Upper lobe of left lung (tissue), 6 donors: ENCODE measurements around the gene PPM1H. TPM values are rescaled to one million over a fixed set of nuclear protein-coding genes. Genes with fewer than 3 reads are reported as not detected.

Experiments used
- ATAC-seq, 2 donors: fragments of 200-7000 bp; cut with Tn5 transposase; one replicate each; pipeline ENCODE4 v1.9.1; 2022; ENCODE audit warnings: mild to moderate bottlenecking in 2 of 2, moderate library complexity in 2 of 2; ENCODE audit not compliant: low FRiP score in 2 of 2
- DNase-seq, 2 donors: peaks; one replicate each; pipeline ENCODE4 v3.0.0-alpha.2; 2019 to 2020
- H3K27ac ChIP-seq, 4 donors: fragments of 200-600 bp; sonication (generic); one replicate each; pipeline ENCODE4 v1.5.1; 2016 to 2019
- H3K27me3 ChIP-seq, 4 donors: fragments of 200-600 bp; sonication (generic); one replicate each; pipeline ENCODE4 v1.5.1; 2017 to 2019
- H3K36me3 ChIP-seq, 4 donors: fragments of 200-600 bp; sonication (generic); one replicate each; pipeline ENCODE4 v1.5.1; 2016 to 2019
- H3K4me1 ChIP-seq, 4 donors: fragments of 200-600 bp; sonication (generic); one replicate each; pipeline ENCODE4 v1.5.1; 2018 to 2019
- H3K4me3 ChIP-seq, 4 donors: fragments of 200-600 bp; sonication (generic); one replicate each; pipeline ENCODE4 v1.5.1; 2017 to 2019; ENCODE audit warnings: mild to moderate bottlenecking in 2 of 4, moderate library complexity in 1 of 4
- H3K9me3 ChIP-seq, 4 donors: fragments of 200-600 bp; sonication (generic); one replicate each; pipeline ENCODE4 v1.5.1; 2018 to 2019
- EP300 ChIP-seq, 4 donors: sonication (generic); formaldehyde crosslinking; IDR thresholded peaks; one replicate each; pipeline ENCODE4 v1.5.1; 2017; ENCODE audit warnings: antibody characterized with exemption in 4 of 4, control low read depth in 2 of 4
- POLR2A ChIP-seq, 4 donors: fragments of 450-650 bp; IDR thresholded peaks; one replicate each; pipeline ENCODE4 v1.5.1; 2016 to 2017; ENCODE audit warnings: antibody characterized with exemption in 4 of 4, mild to moderate bottlenecking in 2 of 4
- POLR2AphosphoS5 ChIP-seq, 2 donors: sonication (generic); formaldehyde crosslinking; IDR thresholded peaks; one replicate each; pipeline ENCODE4 v1.5.1; 2017; ENCODE audit warnings: antibody characterized with exemption in 2 of 2
- WGBS, 2 donors: methylation state at CpG; one replicate each; pipeline ENCODE4 v1.1.5; 2017 to 2018; 5-methylcytosine and 5-hydroxymethylcytosine counted together
- total RNA-seq, 6 donors: library from RNA; depleted of rRNA in 4 of 6; stranded (reverse); fragments of >200 nt in 4 of 6; gene quantifications; one replicate each; pipeline versions ENCODE4 v1.1.0 to v1.2.1, GENCODE V29; 2016 to 2021
- TF ChIP-seq, protein P1 (sequence below), 6 experiments: fragments of 450-650 bp in 4 of 6; fragments of 200-600 bp in 2 of 6; sonication (generic) in 2 of 6; IDR thresholded peaks; one replicate each; pipeline ENCODE4 v1.5.1; 2016 to 2019; ENCODE audit warnings: antibody characterized with exemption in 6 of 6
- donor health status: DM: no; HTN: no; CAD: no; lungs with moderate emphysema.
- donor health status: DM: no; HTN: yes; CAD: no; lungs with severe emphysema.

PPM1H gene
- total RNA-seq, 6 donors from 2014 or later = 4.2 to 14.2 (median 8.4) TPM

DNA sequence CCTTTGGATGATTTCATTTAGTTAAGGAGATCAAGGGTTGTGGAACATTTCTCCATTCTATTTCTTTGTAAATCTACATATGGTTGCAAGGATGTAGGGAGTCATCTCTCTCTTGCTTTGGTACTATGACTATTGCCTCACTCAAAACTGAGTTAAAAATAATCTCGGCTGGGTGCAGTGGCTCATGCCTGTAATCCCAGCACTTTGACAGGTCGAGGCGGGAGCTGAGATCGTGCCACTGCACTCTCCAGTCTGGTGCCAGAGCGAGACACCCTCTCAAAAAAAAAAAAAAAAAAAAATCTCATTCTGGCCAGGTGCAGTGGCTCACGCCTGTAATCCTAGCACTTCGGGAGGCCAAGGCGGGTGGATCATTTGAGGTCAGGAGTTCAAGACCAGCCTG, 24.8 kb upstream of the PPM1H start:
- Histone ChIP-seq H3K4me1 (no peaks in the 10 kb centered on the region), H3K27me3 (no peaks in the 10 kb centered on the region), H3K27ac (no peak overlapping the region), H3K36me3 (no peaks in the 10 kb centered on the region), H3K4me3 (no peak overlapping the region), H3K9me3 (no peaks in the 10 kb centered on the region)
- no peak for ATAC-seq
- TF ChIP-seq, protein P1, sequence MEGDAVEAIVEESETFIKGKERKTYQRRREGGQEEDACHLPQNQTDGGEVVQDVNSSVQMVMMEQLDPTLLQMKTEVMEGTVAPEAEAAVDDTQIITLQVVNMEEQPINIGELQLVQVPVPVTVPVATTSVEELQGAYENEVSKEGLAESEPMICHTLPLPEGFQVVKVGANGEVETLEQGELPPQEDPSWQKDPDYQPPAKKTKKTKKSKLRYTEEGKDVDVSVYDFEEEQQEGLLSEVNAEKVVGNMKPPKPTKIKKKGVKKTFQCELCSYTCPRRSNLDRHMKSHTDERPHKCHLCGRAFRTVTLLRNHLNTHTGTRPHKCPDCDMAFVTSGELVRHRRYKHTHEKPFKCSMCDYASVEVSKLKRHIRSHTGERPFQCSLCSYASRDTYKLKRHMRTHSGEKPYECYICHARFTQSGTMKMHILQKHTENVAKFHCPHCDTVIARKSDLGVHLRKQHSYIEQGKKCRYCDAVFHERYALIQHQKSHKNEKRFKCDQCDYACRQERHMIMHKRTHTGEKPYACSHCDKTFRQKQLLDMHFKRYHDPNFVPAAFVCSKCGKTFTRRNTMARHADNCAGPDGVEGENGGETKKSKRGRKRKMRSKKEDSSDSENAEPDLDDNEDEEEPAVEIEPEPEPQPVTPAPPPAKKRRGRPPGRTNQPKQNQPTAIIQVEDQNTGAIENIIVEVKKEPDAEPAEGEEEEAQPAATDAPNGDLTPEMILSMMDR (IDR thresholded peaks at IDR 0.05) = no peak
- TF ChIP-seq EP300 (IDR thresholded peaks at IDR 0.05) = no peak
- WGBS, 2 donors = 64 to 72% methylated on average over 6 to 8 of the region's 8 CpGs
- DNase-seq = no peak

DNA sequence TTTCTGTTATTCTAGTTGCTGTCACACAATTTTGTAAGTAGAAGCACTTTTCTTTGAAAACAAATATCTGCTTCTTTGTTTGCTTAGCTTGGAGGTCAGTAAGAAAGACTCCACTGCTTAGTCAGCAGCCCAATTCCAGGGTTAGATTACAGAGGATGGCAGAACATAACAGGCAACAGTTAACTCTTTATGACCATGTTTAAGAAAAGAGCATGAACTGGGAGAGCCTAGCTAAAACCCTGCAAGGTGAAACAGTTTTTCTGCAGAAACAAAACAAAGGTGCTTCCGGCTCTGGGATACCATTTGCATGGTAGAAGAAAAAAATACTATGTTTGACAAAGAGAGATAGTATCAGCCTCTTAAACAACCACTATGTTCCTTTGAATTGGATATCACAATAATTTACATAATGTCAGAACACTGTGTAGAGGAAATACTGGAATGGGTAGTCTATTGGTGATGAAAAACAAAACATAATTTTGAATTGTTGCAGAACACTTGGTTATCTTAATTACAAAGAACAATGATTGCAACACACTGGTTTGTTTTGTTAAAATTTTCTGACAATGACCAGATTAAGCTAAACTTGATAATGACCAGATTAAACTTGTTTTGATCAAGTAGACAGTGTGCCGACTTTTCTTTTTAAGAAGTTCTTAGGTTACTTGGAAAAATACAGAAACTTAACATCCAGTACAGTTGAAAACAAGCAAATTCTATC, 22.4 kb upstream of the PPM1H start:
- H3K4me1 ChIP-seq = no peaks in the 10 kb centered on the region
- H3K9me3 ChIP-seq = no peaks in the 10 kb centered on the region
- DNase-seq (no peak), ATAC-seq (no peak)
- TF ChIP-seq POLR2AphosphoS5 (IDR thresholded peaks at IDR 0.05) = no peak
- TF ChIP-seq POLR2A (IDR thresholded peaks at IDR 0.05) = no peak
- TF ChIP-seq, protein P1 (IDR thresholded peaks at IDR 0.05) = no peak
- TF ChIP-seq EP300 (IDR thresholded peaks at IDR 0.05) = no peak
- H3K36me3 ChIP-seq = no peaks in the 10 kb centered on the region
- H3K27ac ChIP-seq = no peak overlapping the region
- WGBS, 2 donors = 81% methylated on average over 2 of the region's 2 CpGs
- no peak overlapping the region for H3K4me3 ChIP-seq
- H3K27me3 ChIP-seq = no peaks in the 10 kb centered on the region

DNA sequence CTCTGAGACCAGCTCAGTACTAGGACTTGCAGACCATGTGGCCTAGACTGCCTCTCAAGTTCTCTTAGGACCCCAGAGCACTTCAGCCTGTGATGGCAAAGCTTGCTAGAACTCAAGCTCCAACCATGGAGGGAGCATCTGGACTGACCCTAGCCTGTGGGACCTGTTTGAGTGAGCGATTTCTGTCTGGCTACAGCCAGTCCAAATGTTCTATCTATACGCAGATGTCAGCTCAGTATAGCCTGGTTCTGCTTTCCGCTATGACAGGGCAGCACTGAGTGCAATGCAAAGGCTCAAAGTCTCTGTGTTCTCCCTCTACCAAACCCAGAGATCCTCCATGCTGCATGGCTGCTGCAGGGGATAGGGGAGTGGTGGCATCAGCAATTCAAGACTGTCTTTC, 20.7 kb upstream of the PPM1H start:
- 100% methylated on average over 2 to 3 of the region's 3 CpGs for WGBS, 2 donors
- Histone ChIP-seq H3K27me3 (no peaks in the 10 kb centered on the region), H3K9me3 (no peaks in the 10 kb centered on the region), H3K36me3 (no peaks in the 10 kb centered on the region), H3K4me1 (no peaks in the 10 kb centered on the region), H3K27ac (no peak overlapping the region), H3K4me3 (no peak overlapping the region)
- TF ChIP-seq, protein P1 (IDR thresholded peaks at IDR 0.05) = no peak
- TF ChIP-seq EP300 (IDR thresholded peaks at IDR 0.05) (no peak), POLR2A (IDR thresholded peaks at IDR 0.05) (no peak), POLR2AphosphoS5 (IDR thresholded peaks at IDR 0.05) (no peak)
- peak in 1 of 2 donors; percentile 26 for ATAC-seq
- DNase-seq = no peak

DNA sequence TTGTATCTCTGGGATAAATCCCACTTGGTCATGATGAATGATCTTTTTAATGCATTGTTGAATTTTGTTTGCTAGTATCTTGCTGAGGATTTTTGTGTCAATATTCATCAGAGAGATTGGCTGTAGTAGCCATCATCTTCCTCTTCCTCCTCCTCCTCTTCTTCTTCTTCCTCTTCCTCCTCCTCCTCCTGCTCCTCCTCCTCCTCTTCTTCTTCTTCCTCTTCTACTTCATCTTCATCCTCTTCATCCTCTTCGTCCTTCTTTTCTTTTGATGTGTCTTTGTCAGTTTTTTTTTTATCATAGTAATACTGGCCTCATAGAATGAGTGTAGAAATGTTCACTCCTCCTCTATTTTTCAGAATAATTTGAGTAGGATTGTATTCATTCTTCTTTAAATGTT, 15.4 kb upstream of the PPM1H start:
- H3K27me3 ChIP-seq = no peaks in the 10 kb centered on the region
- DNase-seq (no peak), ATAC-seq (no peak)
- 74 to 87% methylated on average over 1 of the region's 1 CpG for WGBS, 2 donors
- H3K27ac ChIP-seq = no peak overlapping the region
- H3K4me3 ChIP-seq = no peak overlapping the region
- TF ChIP-seq, protein P1 (IDR thresholded peaks at IDR 0.05) = no peak
- TF ChIP-seq POLR2AphosphoS5 (IDR thresholded peaks at IDR 0.05) = no peak
- no peak for TF ChIP-seq EP300 (IDR thresholded peaks at IDR 0.05)
- TF ChIP-seq POLR2A (IDR thresholded peaks at IDR 0.05) = no peak
- no peaks in the 10 kb centered on the region for H3K36me3 ChIP-seq
- H3K4me1 ChIP-seq = no peaks in the 10 kb centered on the region
- no peaks in the 10 kb centered on the region for H3K9me3 ChIP-seq

DNA sequence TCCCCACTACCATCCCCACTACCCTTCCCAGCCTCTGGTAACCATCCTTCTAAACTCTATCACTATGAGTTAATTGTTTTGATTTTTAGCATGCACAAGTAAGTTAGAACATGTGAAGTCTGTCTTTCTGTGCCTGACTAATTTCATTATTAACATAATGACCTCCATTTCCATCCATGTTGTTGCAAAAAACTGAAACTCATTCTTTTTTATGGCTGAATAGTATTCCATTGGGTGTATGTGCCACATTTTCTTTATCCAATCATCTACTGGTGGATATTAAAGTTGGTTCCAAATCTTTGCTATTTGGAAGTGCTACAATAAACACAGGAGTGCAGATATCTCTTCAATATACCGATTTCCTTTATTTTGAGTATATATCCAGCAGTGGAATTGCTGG, 13.2 kb upstream of the PPM1H start:
- no peaks in the 10 kb centered on the region for H3K4me1 ChIP-seq
- H3K27ac ChIP-seq = no peak overlapping the region
- no peaks in the 10 kb centered on the region for H3K27me3 ChIP-seq
- no peaks in the 10 kb centered on the region for H3K36me3 ChIP-seq
- WGBS, 2 donors = 89 to 94% methylated on average over 1 of the region's 1 CpG
- DNase-seq = no peak
- TF ChIP-seq, protein P1 (IDR thresholded peaks at IDR 0.05) = no peak
- no peak for TF ChIP-seq POLR2AphosphoS5 (IDR thresholded peaks at IDR 0.05)
- no peak for TF ChIP-seq EP300 (IDR thresholded peaks at IDR 0.05)
- no peak for TF ChIP-seq POLR2A (IDR thresholded peaks at IDR 0.05)
- no peak overlapping the region for H3K4me3 ChIP-seq
- no peak for ATAC-seq
- H3K9me3 ChIP-seq = no peaks in the 10 kb centered on the region
